Ovary (tissue), 3 donors: ENCODE data around the gene HDHD2.

Experiments used
- CTCF ChIP-seq, 3 donors: fragments of 450-650 bp in 2 of 3; fragments of 200-600 bp in 1 of 3; IDR thresholded peaks; one replicate each; pipeline versions ENCODE4 v1.5.1 to v1.8.0; 2016 to 2022; ENCODE audit warnings: antibody characterized with exemption in 3 of 3, mild to moderate bottlenecking in 1 of 3
- POLR2A ChIP-seq: fragments of 450-650 bp; IDR thresholded peaks from one replicate; pipeline ENCODE4 v1.6.1; 2017; ENCODE audit warnings: antibody characterized with exemption, mild to moderate bottlenecking, moderate library complexity
- donor health status: DM: no; HTN: no; CAD: no.

GRCh38 chr18:47141289-47141688, 9.0 kb downstream of the HDHD2 start:
- no peak for TF ChIP-seq CTCF (IDR thresholded peaks at IDR 0.05)
- no peak for TF ChIP-seq POLR2A
